A673 (cell line): ENCODE results near the gene ELAVL1.

Experiments
- CTCF ChIP-seq: fragments of 300-800, 200-600 bp; sonication (generic); conservative IDR thresholded peaks from 2 replicates; pipeline ENCODE4 v1.5.1; 2017; ENCODE audit warnings: low read depth, mild to moderate bottlenecking, antibody characterized with exemption, low read length, moderate library complexity, mixed read lengths
- EZH2 ChIP-seq: fragments of 200-600 bp; sonication (generic); IDR thresholded peaks from 2 replicates; pipeline ENCODE4 v1.6.1; 2017; ENCODE audit warnings: borderline replicate concordance, low read depth, mild to moderate bottlenecking, mixed read lengths, antibody characterized with exemption, low read length; ENCODE audit not compliant: poor library complexity, severe bottlenecking

GRCh38 chr19:7922836-7923195 is 82.6 kb downstream of the ELAVL1 start:
- TF ChIP-seq CTCF (no peak), EZH2 (no peak)
